ENCODE measurements around the gene SLC20A1. TPM values are rescaled to one million over a fixed set of nuclear protein-coding genes. Genes with fewer than 3 reads are reported as not detected.

Gene SLC20A1
- total RNA-seq, 1 experiment from 2014 or later, result 154 TPM

DNA sequence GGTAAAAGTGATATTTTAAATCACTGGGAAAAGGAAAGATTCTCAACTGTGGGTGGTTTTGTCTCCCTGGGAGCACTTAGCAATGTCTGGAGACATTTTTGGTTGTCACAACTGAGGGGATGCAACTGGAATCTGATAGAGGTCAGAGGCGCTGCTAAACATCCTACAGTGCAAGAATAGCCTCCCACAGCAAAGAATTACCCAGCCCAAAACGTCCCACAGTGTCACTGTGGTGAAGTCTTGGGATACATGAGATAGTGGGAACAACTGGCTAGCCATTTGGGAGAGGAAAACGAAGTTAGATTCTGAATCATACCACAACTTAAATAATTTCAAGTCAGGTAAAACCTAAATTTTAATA lies 38.7 kb downstream of the SLC20A1 start:
- no peaks in the 10 kb centered on the region for H3K9me3 ChIP-seq (ENCODE audit: control insufficient read depth in 1 of 2, insufficient read depth in 1 of 2, low read depth in 1 of 2, low read length in 2 of 2)
- H3K4me3 ChIP-seq (replicated peaks in 1 of 2; ENCODE audit: low read depth in 1 of 2, low read length in 2 of 2), result no peak overlapping the region
- H3K27me3 ChIP-seq (ENCODE audit: insufficient read depth, low read length), result no peaks in the 10 kb centered on the region
- no peak overlapping the region for H3K9ac ChIP-seq (ENCODE audit: low read length)
- no peaks in the 10 kb centered on the region for H4K20me1 ChIP-seq (ENCODE audit: insufficient read depth)
- no peaks in the 10 kb centered on the region for H3K36me3 ChIP-seq (ENCODE audit: control insufficient read depth in 1 of 2, insufficient read depth in 2 of 2, low read length in 2 of 2)
- H3K27ac ChIP-seq (ENCODE audit: low read depth, low read length), result no peak overlapping the region
- ChIA-PET CTCF (no interaction called here), POLR2A (no interaction called here), RAD21 (ENCODE audit: low non-redundant PET in 1 of 2, low total read pairs in 2 of 2, uncharacterized antibody in 2 of 2, unreplicated experiment in 2 of 2) (no interaction called here)
- no peak for TF ChIP-seq TCF7L2 (IDR thresholded peaks at IDR 0.05; ENCODE audit: borderline replicate concordance, extremely low read depth, insufficient read depth, insufficient read length)
- TF ChIP-seq EZH2phosphoT487 (IDR thresholded peaks at IDR 0.05; ENCODE audit: borderline replicate concordance), result no peak
- TF ChIP-seq POLR2A (IDR thresholded peaks at IDR 0.05; ENCODE audit: borderline replicate concordance, extremely low read depth, insufficient read depth, insufficient read length), result no peak
- DNase-seq (ENCODE audit: low read depth, low spot score), result no peak
- no peak overlapping the region for H3K4me2 ChIP-seq (ENCODE audit: low read length)
- peaks cover 9 to 25% of the 10 kb centered on the region in 2 experiments for H3K4me1 ChIP-seq (ENCODE audit: control insufficient read depth in 1 of 2, insufficient read depth in 2 of 2, low read length in 2 of 2)
- BruUV-seq (replicated peaks), result no TSS peak
- H3K79me2 ChIP-seq (ENCODE audit: insufficient read depth, low read length), result no peaks in the 10 kb centered on the region
- no peak overlapping the region for H2AFZ ChIP-seq (ENCODE audit: low read depth, low read length, poor library complexity, severe bottlenecking)
- H3K9me2 ChIP-seq (ENCODE audit: insufficient read depth), result no peaks in the 10 kb centered on the region
- no peak for ATAC-seq
- intact Hi-C loops (cut with micrococcal nuclease), result no loop called here

DNA sequence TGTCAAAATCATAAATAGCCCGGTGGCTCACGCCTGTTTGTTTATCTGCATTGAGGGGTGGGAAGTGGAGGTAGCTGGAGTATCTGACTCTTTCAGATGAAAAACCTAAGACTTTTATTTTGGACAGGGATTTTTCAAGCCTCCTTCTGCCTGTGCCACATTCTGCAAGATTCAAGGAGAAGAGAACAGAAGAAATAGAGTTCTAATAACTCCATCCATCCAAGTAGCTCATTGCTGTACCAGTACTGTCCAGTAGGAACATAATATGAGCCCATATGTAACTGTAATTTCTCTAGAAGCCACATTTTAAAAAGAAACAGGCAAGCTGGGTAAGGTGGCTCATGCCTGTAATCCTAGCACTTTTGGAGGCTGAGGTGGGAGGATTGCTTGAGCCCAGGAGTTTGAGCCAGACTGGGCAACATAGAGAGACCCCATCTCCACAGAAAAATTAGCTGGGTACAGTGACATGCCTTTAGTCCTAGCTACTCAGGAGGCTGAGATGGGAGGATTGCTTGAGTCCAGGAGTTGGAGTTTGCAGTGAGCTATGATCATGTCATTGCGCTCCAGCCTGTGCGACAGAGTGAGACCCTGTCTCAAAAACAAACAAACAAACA lies 39.6 kb downstream of the SLC20A1 start:
- Histone ChIP-seq H3K4me3 (replicated peaks in 1 of 2; ENCODE audit: low read depth in 1 of 2, low read length in 2 of 2) (no peak overlapping the region), H3K9me2 (ENCODE audit: insufficient read depth) (no peaks in the 10 kb centered on the region), H3K27me3 (ENCODE audit: insufficient read depth, low read length) (no peaks in the 10 kb centered on the region), H3K4me2 (ENCODE audit: low read length) (no peak overlapping the region), H3K9me3 (ENCODE audit: control insufficient read depth in 1 of 2, insufficient read depth in 1 of 2, low read depth in 1 of 2, low read length in 2 of 2) (no peaks in the 10 kb centered on the region), H3K36me3 (ENCODE audit: control insufficient read depth in 1 of 2, insufficient read depth in 2 of 2, low read length in 2 of 2) (no peaks in the 10 kb centered on the region), H2AFZ (ENCODE audit: low read depth, low read length, poor library complexity, severe bottlenecking) (no peak overlapping the region), H4K20me1 (ENCODE audit: insufficient read depth) (no peaks in the 10 kb centered on the region), H3K4me1 (ENCODE audit: control insufficient read depth in 1 of 2, insufficient read depth in 2 of 2, low read length in 2 of 2) (peaks cover 9 to 20% of the 10 kb centered on the region in 2 experiments), H3K9ac (ENCODE audit: low read length) (no peak overlapping the region), H3K27ac (ENCODE audit: low read depth, low read length) (no peak overlapping the region), H3K79me2 (ENCODE audit: insufficient read depth, low read length) (no peaks in the 10 kb centered on the region)
- DNase-seq (ENCODE audit: low read depth, low spot score) (no peak), ATAC-seq (peak; percentile 68)
- POLR2A ChIA-PET, result no interaction called here
- CTCF ChIA-PET, result interaction anchor here (0.7 to 1.3 kb wide), 7 partner anchors 9 to 256 kb away, joined by 3 to 9 read pairs (median 4); partner anchors contain the start of gene SLC20A1
- RAD21 ChIA-PET (ENCODE audit: low non-redundant PET in 1 of 2, low total read pairs in 2 of 2, uncharacterized antibody in 2 of 2, unreplicated experiment in 2 of 2), result interaction anchor here in 1 of 2 experiments (0.5 kb wide), 1 partner anchor 65 kb away, joined by 4 read pairs; no protein-coding TSS in a partner anchor
- intact Hi-C loops (cut with micrococcal nuclease), result no loop called here
- TF ChIP-seq CTCF (IDR thresholded peaks at IDR 0.05 in 2 of 3, conservative IDR thresholded peaks at IDR 0.05 in 1 of 3; ENCODE audit: borderline replicate concordance in 1 of 3, insufficient read depth in 1 of 3, low read depth in 2 of 3, low read length in 2 of 3) (peak in 1 of 3 experiments; percentile 38; a peak in 3 of 6 replicates), TCF7L2 (IDR thresholded peaks at IDR 0.05; ENCODE audit: borderline replicate concordance, extremely low read depth, insufficient read depth, insufficient read length) (no peak)
- no TSS peak for BruUV-seq (replicated peaks)
